Measurements from ENCODE around the gene HSPBAP1. TPM values are rescaled to one million over a fixed set of nuclear protein-coding genes. Genes with fewer than 3 reads are reported as not detected.

The HSPBAP1 gene
- 13.9 and 22.1 TPM in 2 replicates for polyA plus RNA-seq (2014; cell fraction: cytosol; rRNA removed)
- polyA plus RNA-seq (2014; cell fraction: nucleus; rRNA removed) = 24.3 and 39.7 TPM in 2 replicates

- DNase-seq (ENCODE audit: low spot score) = peak; percentile 95
Observed at GRCh38 chr3:122793568-122794416, at the start of gene HSPBAP1. Gene HSPBAP1, minus strand, starts transcription at chr3:122793831. Its CDS starts 151 bp downstream, at chr3:122793680.

GRCh38 chr3:122835590-122835989 lies 42.0 kb upstream of the HSPBAP1 start:
- DNase-seq (ENCODE audit: low spot score) = no peak

- no peak for DNase-seq (ENCODE audit: low spot score)
Observed at GRCh38 chr3:122828281-122828680, 34.6 kb upstream of the HSPBAP1 start.

GRCh38 chr3:122826278-122826677 lies 32.6 kb upstream of the HSPBAP1 start:
- DNase-seq (ENCODE audit: low spot score) = no peak

- no peak for DNase-seq (ENCODE audit: low spot score)
Observed at GRCh38 chr3:122825460-122825859, 31.8 kb upstream of the HSPBAP1 start.

- no peak for DNase-seq (ENCODE audit: low spot score)
Observed at GRCh38 chr3:122824465-122825381, 31.1 kb upstream of the HSPBAP1 start.

GRCh38 chr3:122816587-122816986 lies 23.0 kb upstream of the HSPBAP1 start:
- DNase-seq (ENCODE audit: low spot score) = no peak

GRCh38 chr3:122810734-122811133 lies 17.1 kb upstream of the HSPBAP1 start:
- no peak for DNase-seq (ENCODE audit: low spot score)

- no peak for DNase-seq (ENCODE audit: low spot score)
Observed at GRCh38 chr3:122803977-122804376, 10.3 kb upstream of the HSPBAP1 start.

GRCh38 chr3:122802323-122802722 lies 8.7 kb upstream of the HSPBAP1 start:
- no peak for DNase-seq (ENCODE audit: low spot score)

GRCh38 chr3:122800706-122801237 lies 7.1 kb upstream of the HSPBAP1 start:
- no peak for DNase-seq (ENCODE audit: low spot score)

GRCh38 chr3:122800031-122800430 lies 6.4 kb upstream of the HSPBAP1 start:
- DNase-seq (ENCODE audit: low spot score) = no peak

GRCh38 chr3:122799322-122799721 lies 5.7 kb upstream of the HSPBAP1 start:
- no peak for DNase-seq (ENCODE audit: low spot score)

GRCh38 chr3:122797291-122797690 lies 3.7 kb upstream of the HSPBAP1 start:
- no peak for DNase-seq (ENCODE audit: low spot score)

- DNase-seq (ENCODE audit: low spot score) = no peak
Observed at GRCh38 chr3:122795674-122796195, 2.1 kb upstream of the HSPBAP1 start.

GRCh38 chr3:122794779-122795673 lies 1.4 kb upstream of the HSPBAP1 start, which contains the start of gene SLC49A4:
Gene SLC49A4, plus strand, starts transcription at chr3:122795069. Its CDS starts 124 bp downstream, at chr3:122795193.
- DNase-seq (ENCODE audit: low spot score) = peak; percentile 86

- DNase-seq (ENCODE audit: low spot score) = no peak
Observed at GRCh38 chr3:122794483-122794778, 800 bp upstream of the HSPBAP1 start.

- DNase-seq (ENCODE audit: low spot score) = no peak
Observed at GRCh38 chr3:122789585-122790273, 3.9 kb downstream of the HSPBAP1 start.

GRCh38 chr3:122787872-122788271 lies 5.8 kb downstream of the HSPBAP1 start:
- DNase-seq (ENCODE audit: low spot score) = no peak

- no peak for DNase-seq (ENCODE audit: low spot score)
Observed at GRCh38 chr3:122786066-122786465, 7.6 kb downstream of the HSPBAP1 start.

Measured in SK-N-DZ (cell line).